ENCODE results near the gene XIRP2.

Gene XIRP2

DNA sequence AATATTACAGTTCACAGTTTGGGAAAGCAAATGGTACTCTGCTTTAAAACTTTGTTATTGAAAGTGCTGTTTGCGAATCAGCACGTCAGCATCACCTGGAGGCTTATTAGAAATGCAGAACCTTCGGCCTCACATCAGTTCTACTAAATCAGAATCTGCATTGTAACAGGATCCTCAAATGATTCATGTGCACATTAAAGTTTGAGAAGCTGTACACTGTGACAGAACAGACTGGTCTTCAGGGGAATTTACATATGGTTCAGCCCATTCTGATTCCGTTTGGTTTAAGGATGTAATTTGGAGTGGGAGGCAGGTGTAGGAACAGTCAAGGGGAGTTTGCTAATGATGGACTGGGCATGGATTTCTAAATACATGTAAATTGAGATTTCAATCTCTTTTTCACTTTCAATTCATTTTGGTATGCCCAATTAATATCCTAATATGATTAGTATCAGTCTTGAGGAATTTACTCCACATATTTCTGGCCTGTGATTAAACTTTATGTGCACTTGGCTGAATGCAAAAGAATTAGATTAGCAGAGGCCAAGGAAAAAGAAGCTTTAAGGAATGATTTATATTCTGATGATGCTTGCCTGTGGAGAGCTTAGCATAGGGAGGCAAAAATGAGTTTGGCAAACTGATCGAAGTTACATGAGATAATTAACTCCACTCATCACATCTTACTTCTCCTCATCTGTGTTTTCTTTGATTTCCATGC, 248.8 kb downstream of the XIRP2 start:
- no peak for DNase-seq

DNA sequence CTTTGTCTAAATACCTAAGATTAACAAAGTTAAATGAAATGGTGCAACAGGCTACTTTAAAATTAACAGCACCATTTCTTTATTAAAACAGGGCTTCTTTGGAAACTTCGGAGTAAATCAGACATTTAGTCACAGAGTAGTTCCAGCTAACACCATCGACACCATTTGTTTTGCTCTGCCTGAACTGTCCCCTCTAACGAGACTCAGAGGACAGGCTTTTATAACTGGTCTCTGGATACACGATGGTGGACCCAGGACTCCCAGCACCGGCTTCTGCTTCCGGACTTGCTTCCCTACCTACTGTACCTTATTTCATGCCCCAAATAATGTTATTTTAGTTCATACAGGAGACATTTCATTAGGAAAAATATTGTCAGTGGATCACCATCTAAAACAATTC, 252.1 kb downstream of the XIRP2 start:
- no peak for DNase-seq

- DNase-seq = no peak
Measured at GRCh38 chr2:167140767-167141166, 252.5 kb downstream of the XIRP2 start.

DNA sequence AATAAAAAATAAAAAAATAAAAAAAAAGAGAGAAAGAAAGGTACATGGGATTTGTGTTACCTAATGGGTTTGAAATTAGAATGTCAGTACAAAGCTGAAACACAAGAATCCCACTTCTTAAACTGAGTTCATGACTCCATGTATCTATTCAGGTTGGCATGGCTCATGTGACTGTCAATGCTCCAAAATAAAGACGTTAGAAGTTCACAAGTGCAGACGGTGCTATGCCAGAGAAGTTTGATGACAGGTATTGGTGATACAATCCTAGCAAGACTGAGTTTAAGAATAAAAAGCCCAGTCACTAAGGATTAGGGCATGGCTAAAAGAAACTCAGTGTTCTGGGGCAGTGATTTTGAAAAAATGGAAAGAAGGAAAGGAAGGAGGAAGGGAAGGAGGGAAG, 254.3 kb downstream of the XIRP2 start:
- no peak for DNase-seq

- no peak for DNase-seq
Measured at GRCh38 chr2:167144179-167144898, 256.1 kb downstream of the XIRP2 start.

DNA sequence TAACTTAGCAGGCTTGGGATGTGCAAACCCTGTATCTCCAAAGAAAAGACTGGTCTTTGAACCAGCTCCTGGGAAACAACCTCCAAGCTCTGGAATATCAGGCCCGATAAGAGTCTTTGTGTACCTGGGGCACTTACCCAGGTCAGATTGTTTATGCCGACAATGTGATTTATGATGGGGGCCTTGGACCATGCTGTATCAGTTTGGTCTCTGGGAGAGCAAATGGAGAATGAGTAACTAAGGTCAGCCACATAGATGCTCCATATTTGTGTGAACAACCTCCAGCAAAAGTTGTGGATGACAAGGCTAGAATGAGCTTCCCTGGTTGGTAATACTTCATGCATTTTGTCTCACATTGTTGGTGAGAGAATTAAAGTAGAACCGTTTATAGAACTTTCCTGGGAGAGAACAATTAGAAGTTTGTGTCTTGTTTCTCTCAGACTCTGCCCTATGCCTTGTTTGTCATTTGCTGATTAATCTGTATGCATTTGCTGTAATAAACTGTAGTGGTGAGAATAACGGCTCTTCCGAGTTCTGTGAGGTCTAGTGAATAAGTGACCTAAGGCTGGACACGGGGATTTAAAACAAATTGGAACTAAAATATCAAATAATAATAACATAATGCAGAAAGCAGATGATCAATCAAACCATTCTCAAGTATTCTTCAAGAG, 259.1 kb downstream of the XIRP2 start:
- no peak for DNase-seq

DNA sequence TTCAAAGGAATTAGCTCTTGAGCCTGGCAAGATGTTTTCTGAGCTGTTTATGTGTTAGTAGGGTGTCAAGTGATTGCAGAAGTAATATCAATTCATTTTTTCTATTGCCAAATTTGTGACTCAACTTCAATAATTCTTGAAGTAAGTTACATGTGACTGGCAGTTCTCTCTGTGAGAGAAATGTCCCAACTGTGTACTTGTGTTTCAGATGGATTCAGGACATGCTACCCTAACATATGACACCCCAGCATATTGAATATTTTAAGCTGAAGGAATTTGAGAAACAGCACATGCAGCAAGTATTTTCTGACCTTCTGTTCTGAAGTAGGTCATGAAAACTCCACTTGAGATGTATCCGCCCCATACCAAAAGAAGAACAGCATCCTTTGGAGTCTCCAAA, 263.6 kb downstream of the XIRP2 start:
- no peak for DNase-seq

DNA sequence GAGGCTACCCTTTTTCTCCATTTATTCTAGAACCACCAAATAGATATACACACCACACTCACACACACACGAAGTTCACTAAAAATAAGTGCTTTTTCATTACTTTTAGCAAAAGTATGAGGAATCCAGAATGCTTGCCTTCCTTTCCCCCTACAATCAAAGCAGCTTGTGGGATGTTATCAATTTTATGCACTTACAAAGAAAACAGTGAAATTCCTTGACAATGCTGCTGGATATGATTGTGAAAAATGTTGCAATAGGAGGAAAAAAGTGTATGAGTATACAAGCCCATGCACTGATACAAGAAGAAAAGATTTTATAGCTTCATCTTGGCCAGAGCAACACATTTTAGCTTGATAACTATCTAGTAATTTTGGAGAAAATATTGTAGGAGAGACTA, 269.2 kb downstream of the XIRP2 start:
- DNase-seq = no peak

GRCh38 chr2:167177196-167177595, 288.9 kb downstream of the XIRP2 start:
- no peak for DNase-seq

DNA sequence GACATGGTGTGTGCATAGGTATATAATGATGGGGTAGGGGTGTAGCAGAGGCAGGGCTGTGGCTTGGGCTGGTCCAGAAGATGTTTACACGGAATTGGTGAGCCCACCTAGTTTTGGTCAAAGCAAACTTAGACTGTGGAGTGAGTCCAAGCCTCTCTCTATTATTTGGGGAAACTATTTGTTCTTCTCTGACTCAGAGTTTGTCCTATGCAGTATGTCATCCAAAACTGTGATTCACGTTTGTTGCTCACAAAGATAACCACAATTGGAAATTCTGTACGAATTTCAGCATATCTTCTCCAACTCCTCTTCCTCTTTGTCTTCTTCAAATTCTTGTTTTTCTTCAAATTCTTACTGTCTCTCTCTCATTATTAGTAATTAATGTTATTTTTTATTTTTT, 292.9 kb downstream of the XIRP2 start:
- DNase-seq = no peak

DNA sequence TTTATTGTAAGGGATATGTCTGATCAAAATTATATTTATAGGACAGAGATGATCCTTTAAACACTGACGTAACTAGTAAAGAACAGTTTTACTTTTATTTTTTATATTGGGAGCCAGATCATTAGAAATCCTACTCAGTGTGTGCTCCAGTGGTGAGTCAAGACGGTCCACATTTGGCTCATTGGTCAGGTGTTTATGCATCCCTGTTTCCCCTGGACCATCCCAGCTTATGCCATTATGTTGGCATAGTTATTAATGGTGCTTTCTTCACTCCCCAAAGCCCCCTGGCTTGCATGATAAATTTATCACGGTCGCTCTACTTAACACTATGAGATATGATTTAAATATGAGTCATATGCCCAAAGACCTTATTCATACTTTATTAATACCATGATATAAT, 293.4 kb downstream of the XIRP2 start:
- DNase-seq = no peak

- DNase-seq = no peak
Measured at GRCh38 chr2:167182403-167182802, 294.1 kb downstream of the XIRP2 start.

GRCh38 chr2:167183931-167184330, 295.7 kb downstream of the XIRP2 start:
- DNase-seq = no peak

GRCh38 chr2:167186465-167186864, 298.2 kb downstream of the XIRP2 start:
- DNase-seq = no peak

- no peak for DNase-seq
Measured at GRCh38 chr2:167187049-167187727, 298.9 kb downstream of the XIRP2 start.

- DNase-seq = no peak
Measured at GRCh38 chr2:167187978-167188967, 300.0 kb downstream of the XIRP2 start.

GRCh38 chr2:167190053-167190452, 301.8 kb downstream of the XIRP2 start:
- no peak for DNase-seq

DNA sequence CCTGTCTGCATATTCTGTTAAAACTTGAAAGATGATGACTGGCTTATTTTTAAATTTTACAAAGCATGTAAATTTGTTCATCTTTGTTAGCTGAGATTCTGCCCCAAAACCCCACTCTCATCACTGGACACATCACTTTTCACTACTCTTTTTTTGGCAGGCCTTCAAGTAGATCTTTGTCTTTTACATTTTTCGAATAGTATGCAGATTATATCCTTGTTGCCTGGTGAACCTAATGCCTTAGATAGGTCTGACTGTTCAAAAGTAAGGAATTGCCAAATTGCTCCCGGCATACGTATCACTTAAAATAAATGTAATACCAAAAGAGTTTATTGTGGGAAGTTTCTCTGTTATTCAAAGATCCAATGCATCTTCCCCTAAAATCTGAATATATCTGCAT, 303.3 kb downstream of the XIRP2 start:
- DNase-seq = no peak

DNA sequence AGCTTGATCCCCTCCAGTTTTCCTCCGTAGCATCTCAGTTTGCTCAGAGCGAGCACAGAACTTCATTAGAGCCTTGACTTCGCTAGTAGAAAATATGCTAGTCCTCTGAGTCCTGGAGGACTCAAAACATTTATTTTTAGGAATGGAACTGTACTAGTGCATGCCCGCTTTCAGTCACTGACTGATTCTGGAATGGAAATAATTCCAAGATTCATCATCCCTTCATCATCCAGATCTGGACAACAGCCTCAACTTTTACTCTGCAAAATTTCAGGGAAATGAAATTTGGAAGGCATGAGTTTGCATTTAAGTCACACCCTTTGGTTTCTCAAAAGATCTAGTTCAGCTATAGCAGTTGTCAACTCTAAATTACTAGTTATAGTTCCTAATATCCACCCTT, 304.6 kb downstream of the XIRP2 start:
- DNase-seq = no peak

DNA sequence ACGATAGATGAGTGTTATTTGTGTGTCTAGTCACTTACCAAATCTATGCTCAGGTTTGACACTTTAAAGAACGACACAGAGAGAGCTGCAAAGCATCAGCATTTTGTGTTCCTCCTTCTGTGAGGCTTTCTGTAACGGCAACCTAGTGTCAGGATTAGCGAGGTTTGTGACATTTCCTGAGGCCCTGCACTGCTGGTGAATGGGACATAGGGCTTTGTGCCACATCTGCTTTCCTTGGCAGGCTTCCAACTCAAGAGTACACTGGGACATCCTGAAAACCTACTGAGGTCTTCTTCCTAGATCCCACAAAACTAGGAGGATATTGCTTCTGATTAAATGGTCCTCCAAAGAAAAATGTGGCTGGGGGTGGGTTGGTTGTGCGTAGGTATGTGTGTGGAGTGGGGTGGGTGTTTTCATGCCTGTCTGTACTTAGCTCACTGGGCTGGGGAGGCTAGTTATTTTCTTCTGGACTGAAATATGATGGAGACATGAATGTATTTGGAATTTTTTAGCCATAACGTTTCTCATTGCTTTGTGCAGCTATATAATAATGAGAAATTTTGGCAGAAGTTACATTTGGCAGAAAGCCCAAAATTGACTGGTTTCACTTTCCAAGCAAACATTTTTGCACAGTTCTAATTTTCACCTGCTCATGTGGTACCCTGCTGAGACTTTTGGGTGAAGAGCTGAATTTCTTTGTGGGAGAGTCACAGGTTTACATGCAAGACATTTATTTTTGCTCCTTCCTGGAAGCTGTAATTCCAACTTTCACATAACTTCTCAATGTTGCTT, 308.4 kb downstream of the XIRP2 start:
- DNase-seq = no peak

GRCh38 chr2:167198009-167198408, 309.7 kb downstream of the XIRP2 start:
- DNase-seq = no peak
